ENCODE results near the gene PATJ.

PATJ gene

GRCh38 chr1:61732726-61733125 lies 9.6 kb upstream of the PATJ start:
- no peak for ATAC-seq
- no peak for TF ChIP-seq ARNTL (CRISPR knock-in tag; IDR thresholded peaks at IDR 0.05; ENCODE audit: borderline replicate concordance, low read depth)
- no peak for TF ChIP-seq CREB5 (CRISPR knock-in tag; IDR thresholded peaks at IDR 0.05; ENCODE audit: low read depth)
- no peak for TF ChIP-seq GLIS3 (CRISPR knock-in tag; IDR thresholded peaks at IDR 0.05)
- no peak for TF ChIP-seq ZC3H10 (CRISPR knock-in tag; IDR thresholded peaks at IDR 0.05)
- no peak for TF ChIP-seq ZNF565 (CRISPR knock-in tag; conservative IDR thresholded peaks at IDR 0.05; ENCODE audit: low read depth)
- no peak for TF ChIP-seq ZNF70 (CRISPR knock-in tag; IDR thresholded peaks at IDR 0.05)
- no peak for TF ChIP-seq TOX (CRISPR knock-in tag; IDR thresholded peaks at IDR 0.05; ENCODE audit: borderline replicate concordance)
- no peak for TF ChIP-seq TCF4 (CRISPR knock-in tag; IDR thresholded peaks at IDR 0.05; ENCODE audit: borderline replicate concordance)
- TF ChIP-seq SNAI2 (CRISPR knock-in tag; IDR thresholded peaks at IDR 0.05): no peak
- TF ChIP-seq BACH2 (CRISPR knock-in tag; IDR thresholded peaks at IDR 0.05; ENCODE audit: borderline replicate concordance): no peak
- no peak for TF ChIP-seq ZFP30 (CRISPR knock-in tag; IDR thresholded peaks at IDR 0.05)
- TF ChIP-seq CSDC2 (CRISPR knock-in tag; IDR thresholded peaks at IDR 0.05): no peak
- TF ChIP-seq POU6F1 (CRISPR knock-in tag; IDR thresholded peaks at IDR 0.05; ENCODE audit: borderline replicate concordance, low read depth): no peak
- TF ChIP-seq CSRNP3 (CRISPR knock-in tag; IDR thresholded peaks at IDR 0.05): no peak
- no peak for TF ChIP-seq PPARA (CRISPR knock-in tag; IDR thresholded peaks at IDR 0.05; ENCODE audit: borderline replicate concordance)
- TF ChIP-seq OSR1 (CRISPR knock-in tag; IDR thresholded peaks at IDR 0.05): no peak
- no peak for TF ChIP-seq ISL1 (CRISPR knock-in tag; IDR thresholded peaks at IDR 0.05)
- TF ChIP-seq ZFP3 (CRISPR knock-in tag; IDR thresholded peaks at IDR 0.05): no peak

GRCh38 chr1:61740751-61741700 lies 1.3 kb upstream of the PATJ start:
- no peak for ATAC-seq

More at GRCh38 chr1:61740751-61741700, 1.3 kb upstream of the PATJ start:
- TF ChIP-seq ZFP3 (CRISPR knock-in tag; IDR thresholded peaks at IDR 0.05) (no peak), ISL1 (CRISPR knock-in tag; IDR thresholded peaks at IDR 0.05) (no peak), PPARA (CRISPR knock-in tag; IDR thresholded peaks at IDR 0.05; ENCODE audit: borderline replicate concordance) (no peak), TSHZ2 (CRISPR knock-in tag; IDR thresholded peaks at IDR 0.05) (no peak), CSDC2 (CRISPR knock-in tag; IDR thresholded peaks at IDR 0.05) (no peak), ZFP30 (CRISPR knock-in tag; IDR thresholded peaks at IDR 0.05) (no peak), TOX (CRISPR knock-in tag; IDR thresholded peaks at IDR 0.05; ENCODE audit: borderline replicate concordance) (no peak), ESRRG (CRISPR knock-in tag; IDR thresholded peaks at IDR 0.05) (no peak)
